RWPE1 (cell line): ENCODE results near the gene C16orf78.

Experiments
- CTCF ChIA-PET: fragments of 350-600 bp; sonication (Branson Sonifier 250); formaldehyde crosslinking; extraction: SDS; loops from one replicate; lab custom pipeline; 2021; lab: Yijun Ruan, JAX
- POLR2A ChIA-PET: fragments of 400-600 bp; formaldehyde crosslinking; extraction: SDS; loops from one replicate; lab custom pipeline; 2020; ENCODE audit warnings: antibody characterized with exemption; ENCODE audit not compliant: low non-redundant PET; lab: Yijun Ruan, JAX
- DNase-seq: peaks from one replicate; pipeline ENCODE4 v3.0.0; 2012; ENCODE audit warnings: low spot score
- H3K27ac ChIP-seq: fragments of 450-650 bp; 2 replicates; pipeline ENCODE4 v1.5.1; 2017
- CTCF ChIP-seq: fragments of 450-650 bp; conservative IDR thresholded peaks from 2 replicates; pipeline ENCODE4 v1.5.1; 2017; ENCODE audit warnings: low read depth, mild to moderate bottlenecking

Gene C16orf78

GRCh38 chr16:49341706-49342105 lies 31.9 kb upstream of the C16orf78 start:
- H3K27ac ChIP-seq: no peak overlapping the region
- CTCF ChIA-PET: no interaction called here
- DNase-seq: no peak
- POLR2A ChIA-PET: no interaction called here
- TF ChIP-seq CTCF: no peak

GRCh38 chr16:49342336-49343265 lies 31.0 kb upstream of the C16orf78 start:
- ChIA-PET POLR2A (no interaction called here), CTCF (no interaction called here)

GRCh38 chr16:49343291-49343690 lies 30.3 kb upstream of the C16orf78 start:
- POLR2A ChIA-PET: no interaction called here
- no peak for TF ChIP-seq CTCF

More at GRCh38 chr16:49342336-49343265, 31.0 kb upstream of the C16orf78 start:
- no peak for DNase-seq
- no peak overlapping the region for H3K27ac ChIP-seq
- TF ChIP-seq CTCF: no peak

GRCh38 chr16:49344401-49344800 lies 29.2 kb upstream of the C16orf78 start:
- TF ChIP-seq CTCF: no peak
- ChIA-PET CTCF (interaction anchor here (0.6 kb wide), 1 partner anchor 213 kb away, joined by 3 read pairs; no protein-coding TSS in a partner anchor), POLR2A (no interaction called here)
- no peak overlapping the region for H3K27ac ChIP-seq
- DNase-seq: no peak

More at GRCh38 chr16:49343291-49343690, 30.3 kb upstream of the C16orf78 start:
- CTCF ChIA-PET: no interaction called here
- DNase-seq: no peak
- H3K27ac ChIP-seq: no peak overlapping the region

- no peak for TF ChIP-seq CTCF
- ChIA-PET CTCF (no interaction called here), POLR2A (no interaction called here)
- H3K27ac ChIP-seq: no peak overlapping the region
- peak; percentile 13 for DNase-seq
Observed at GRCh38 chr16:49345829-49346228, 27.8 kb upstream of the C16orf78 start.

- no peak for DNase-seq
- CTCF ChIA-PET: no interaction called here
- TF ChIP-seq CTCF: no peak
- H3K27ac ChIP-seq: no peak overlapping the region
- POLR2A ChIA-PET: no interaction called here
Observed at GRCh38 chr16:49346459-49346858, 27.1 kb upstream of the C16orf78 start.
